Measurements from ENCODE around the gene ARL2. TPM values are rescaled to one million over a fixed set of nuclear protein-coding genes. Genes with fewer than 3 reads are reported as not detected.

The ARL2 gene
- total and polyA plus RNA-seq, 2 donors (not counting 3 experiments of a cell fraction or from before 2014, with no cell fraction given), result 109 to 259 TPM

DNA sequence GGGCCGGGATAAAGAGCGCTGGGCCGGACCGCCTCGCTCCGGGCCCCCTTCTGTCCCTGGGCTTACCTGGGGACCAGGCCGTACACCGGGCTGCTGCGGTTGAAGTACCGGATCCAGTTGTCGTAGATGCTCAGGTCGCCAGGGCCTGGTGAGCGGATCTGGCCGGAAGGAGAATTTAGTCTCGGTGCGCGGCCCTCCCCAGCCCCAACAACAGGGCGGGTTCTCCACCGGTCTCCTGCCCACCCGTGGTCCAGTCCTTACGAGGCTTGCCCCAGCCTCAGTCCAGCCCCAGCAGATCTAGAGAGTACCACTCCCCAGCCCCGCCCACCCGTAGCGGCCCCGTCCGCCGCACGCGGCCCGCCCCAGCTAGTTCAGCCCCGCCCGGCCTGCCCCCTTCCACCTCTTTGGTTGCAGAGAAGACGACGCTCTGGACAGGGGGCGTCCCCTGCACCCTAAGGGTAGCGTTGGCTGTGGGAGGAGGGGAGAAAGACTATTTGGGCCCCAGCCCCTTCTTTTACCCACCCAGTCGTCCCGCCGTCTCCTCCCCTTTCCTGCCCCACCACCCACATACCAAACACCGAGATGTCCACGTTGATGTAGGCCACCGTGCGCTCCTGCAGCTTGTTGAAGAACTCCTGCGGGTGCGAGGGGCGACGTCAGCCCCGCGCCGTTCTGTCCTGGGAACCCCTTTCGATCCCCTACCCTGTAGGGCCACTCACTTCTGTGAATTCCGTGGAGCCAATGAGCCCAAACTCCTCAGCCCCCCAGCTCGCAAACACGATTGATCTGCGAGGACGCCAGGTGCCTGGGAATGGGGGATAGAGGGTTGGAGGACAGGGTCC lies 33.8 kb downstream of the ARL2 start:
- Histone ChIP-seq H3K4me3 (replicated peaks in 1 of 3; ENCODE audit: insufficient read depth in 1 of 3, low read depth in 1 of 3, low read length in 3 of 3) (peak overlapping the region; percentile 13 to 42 (median 19)), H3K9me1 (replicated peaks; ENCODE audit: control insufficient read depth, extremely low read depth, insufficient read depth, low read length) (no peaks in the 10 kb centered on the region), H3K27me3 (ENCODE audit: control insufficient read depth in 2 of 2, insufficient read depth in 2 of 2, low read length in 2 of 2) (no peaks in the 10 kb centered on the region), H3K79me2 (ENCODE audit: control insufficient read depth, insufficient read depth, low read length) (no peaks in the 10 kb centered on the region), H2AFZ (ENCODE audit: low read depth, low read length) (peak overlapping the region; percentile 88), H3K36me3 (ENCODE audit: control insufficient read depth in 2 of 2, extremely low read depth in 1 of 2, insufficient read depth in 2 of 2, low read length in 2 of 2) (peaks cover 0 to 8% of the 10 kb centered on the region in 2 experiments), H3K27ac (ENCODE audit: insufficient read depth, low read depth, low read length) (no peak overlapping the region), H3K4me2 (ENCODE audit: insufficient read depth, low read length) (peak overlapping the region; percentile 42), H3K4me1 (ENCODE audit: control insufficient read depth, extremely low read depth, insufficient read depth, low read length) (peaks cover 6% of the 10 kb centered on the region), H3K9me3 (replicated peaks; ENCODE audit: control insufficient read depth, insufficient read depth, low read length) (no peaks in the 10 kb centered on the region), H3K9ac (replicated peaks; ENCODE audit: extremely low read depth, insufficient read depth, low read length) (no peak overlapping the region), H4K20me1 (replicated peaks; ENCODE audit: control insufficient read depth, extremely low read depth, insufficient read depth, low read length) (no peaks in the 10 kb centered on the region)
- dilution Hi-C loops (cut with MboI; ENCODE audit: extremely low pct_ligation_motif_present, low sequenced_read_pairs), result no loop called here
- ChIA-PET POLR2A (no interaction called here), CTCF (interaction anchor here (1.2 kb wide), 1 partner anchor 51 kb away, joined by 3 read pairs; the partner anchor contains the start of gene BATF2)
- DNase-seq (ENCODE audit: low read depth, low spot score) (no peak), FAIRE-seq (no peak)
- intact Hi-C loops (cut with micrococcal nuclease), result no loop called here
- TF ChIP-seq POLR2A (IDR thresholded peaks at IDR 0.05; ENCODE audit: low read depth, low read length) (no peak), FOS (IDR thresholded peaks at IDR 0.05; ENCODE audit: borderline replicate concordance, insufficient read depth, low read length) (no peak), POLR2AphosphoS5 (IDR thresholded peaks at IDR 0.05; ENCODE audit: insufficient read depth, low read depth, low read length) (no peak), GATA2 (IDR thresholded peaks at IDR 0.05; ENCODE audit: insufficient read depth, insufficient read length, low read depth, low read length) (no peak), MYC (IDR thresholded peaks at IDR 0.05; ENCODE audit: low read depth, low read length) (no peak), EZH2 (IDR thresholded peaks at IDR 0.05; ENCODE audit: borderline replicate concordance, low read depth, low read length, severe bottlenecking) (no peak), JUN (IDR thresholded peaks at IDR 0.05; ENCODE audit: borderline replicate concordance, insufficient read depth, insufficient read length, low read depth) (no peak)
- TF ChIP-seq, protein P1, sequence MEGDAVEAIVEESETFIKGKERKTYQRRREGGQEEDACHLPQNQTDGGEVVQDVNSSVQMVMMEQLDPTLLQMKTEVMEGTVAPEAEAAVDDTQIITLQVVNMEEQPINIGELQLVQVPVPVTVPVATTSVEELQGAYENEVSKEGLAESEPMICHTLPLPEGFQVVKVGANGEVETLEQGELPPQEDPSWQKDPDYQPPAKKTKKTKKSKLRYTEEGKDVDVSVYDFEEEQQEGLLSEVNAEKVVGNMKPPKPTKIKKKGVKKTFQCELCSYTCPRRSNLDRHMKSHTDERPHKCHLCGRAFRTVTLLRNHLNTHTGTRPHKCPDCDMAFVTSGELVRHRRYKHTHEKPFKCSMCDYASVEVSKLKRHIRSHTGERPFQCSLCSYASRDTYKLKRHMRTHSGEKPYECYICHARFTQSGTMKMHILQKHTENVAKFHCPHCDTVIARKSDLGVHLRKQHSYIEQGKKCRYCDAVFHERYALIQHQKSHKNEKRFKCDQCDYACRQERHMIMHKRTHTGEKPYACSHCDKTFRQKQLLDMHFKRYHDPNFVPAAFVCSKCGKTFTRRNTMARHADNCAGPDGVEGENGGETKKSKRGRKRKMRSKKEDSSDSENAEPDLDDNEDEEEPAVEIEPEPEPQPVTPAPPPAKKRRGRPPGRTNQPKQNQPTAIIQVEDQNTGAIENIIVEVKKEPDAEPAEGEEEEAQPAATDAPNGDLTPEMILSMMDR (IDR thresholded peaks at IDR 0.05; ENCODE audit: extremely low read depth in 1 of 2, insufficient read depth in 1 of 2, low read depth in 1 of 2, low read length in 2 of 2), result no peak
- TF ChIP-seq, protein P2, sequence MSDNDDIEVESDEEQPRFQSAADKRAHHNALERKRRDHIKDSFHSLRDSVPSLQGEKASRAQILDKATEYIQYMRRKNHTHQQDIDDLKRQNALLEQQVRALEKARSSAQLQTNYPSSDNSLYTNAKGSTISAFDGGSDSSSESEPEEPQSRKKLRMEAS (IDR thresholded peaks at IDR 0.05; ENCODE audit: insufficient read depth, insufficient read length), result no peak
- BruUV-seq (replicated peaks), result no TSS peak
